KBM-7 (cell line): ENCODE results near the gene MEIOB.
A peak's percentile ranks its signal among the peaks of the same experiment; 100 is the strongest.

Source experiments
- DNase-seq: peaks from one replicate; pipeline ENCODE4 v3.0.0-alpha.2; 2015
- in situ Hi-C: fragments of 300-500 bp; cut with MboI; formaldehyde crosslinking; loops from 2 replicates; pipeline ENCODE4 v1.14.3; 2020; ENCODE audit warnings: low sequenced_read_pairs, low pct_unique_long_range_greater_than_20kb, mixed read lengths

MEIOB gene

DNA sequence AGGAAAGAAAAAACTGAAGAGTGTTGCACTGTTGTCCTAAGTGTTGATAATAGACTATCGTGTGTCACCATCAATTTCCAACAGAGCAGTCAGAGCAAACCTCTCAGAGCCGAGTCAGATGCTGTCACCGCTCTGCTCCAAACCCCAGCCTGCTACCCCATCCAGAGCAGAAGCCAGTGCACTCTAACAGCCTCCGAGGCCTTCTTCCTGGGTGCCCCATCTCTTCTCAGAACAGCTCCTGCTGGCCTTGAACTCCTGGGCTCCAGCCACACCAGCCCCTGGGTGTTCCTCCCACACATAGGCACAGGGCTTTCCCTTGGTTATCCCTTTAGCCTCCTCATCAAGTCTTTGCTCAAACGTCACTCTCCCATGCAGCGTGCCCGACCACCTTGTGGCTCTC is 21.0 kb downstream of the MEIOB start:
- no peak for DNase-seq
- in situ Hi-C loops = no loop called here

DNA sequence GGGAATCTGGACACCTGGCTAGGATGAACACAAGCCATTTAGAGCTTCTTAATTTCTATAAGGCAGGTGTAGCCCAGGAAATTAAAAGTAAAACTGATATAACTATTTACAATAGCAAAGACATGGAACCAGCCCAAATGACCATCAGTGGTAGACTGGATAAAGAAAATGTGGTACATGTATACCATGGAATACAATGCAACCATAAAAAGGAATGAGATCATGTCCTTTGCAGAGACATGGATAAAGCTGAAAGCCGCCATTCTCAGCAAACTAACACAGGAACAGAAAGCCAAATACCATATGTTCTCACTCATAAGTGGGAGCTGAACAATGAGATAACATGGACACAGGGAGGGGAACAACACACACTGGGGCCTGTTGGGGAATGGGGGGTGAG is 25.5 kb downstream of the MEIOB start:
- in situ Hi-C loops = no loop called here
- no peak for DNase-seq

- in situ Hi-C loops = no loop called here
- DNase-seq = no peak
These were observed 26.0 kb downstream of the MEIOB start for GRCh38 chr16:1845985-1846384.

- in situ Hi-C loops = no loop called here
- peak; percentile 13 for DNase-seq
These were observed 32.4 kb downstream of the MEIOB start for GRCh38 chr16:1839554-1839953.

GRCh38 chr16:1834096-1834495 is 37.9 kb downstream of the MEIOB start:
- no peak for DNase-seq
- in situ Hi-C loops = no loop called here

- no peak for DNase-seq
- in situ Hi-C loops = no loop called here
These were observed 39.0 kb downstream of the MEIOB start for GRCh38 chr16:1832838-1833454.

- in situ Hi-C loops = no loop called here
- DNase-seq = no peak
These were observed 40.5 kb downstream of the MEIOB start for GRCh38 chr16:1831186-1832075.

GRCh38 chr16:1830213-1830612 is 41.8 kb downstream of the MEIOB start:
- in situ Hi-C loops = no loop called here
- DNase-seq = no peak

DNA sequence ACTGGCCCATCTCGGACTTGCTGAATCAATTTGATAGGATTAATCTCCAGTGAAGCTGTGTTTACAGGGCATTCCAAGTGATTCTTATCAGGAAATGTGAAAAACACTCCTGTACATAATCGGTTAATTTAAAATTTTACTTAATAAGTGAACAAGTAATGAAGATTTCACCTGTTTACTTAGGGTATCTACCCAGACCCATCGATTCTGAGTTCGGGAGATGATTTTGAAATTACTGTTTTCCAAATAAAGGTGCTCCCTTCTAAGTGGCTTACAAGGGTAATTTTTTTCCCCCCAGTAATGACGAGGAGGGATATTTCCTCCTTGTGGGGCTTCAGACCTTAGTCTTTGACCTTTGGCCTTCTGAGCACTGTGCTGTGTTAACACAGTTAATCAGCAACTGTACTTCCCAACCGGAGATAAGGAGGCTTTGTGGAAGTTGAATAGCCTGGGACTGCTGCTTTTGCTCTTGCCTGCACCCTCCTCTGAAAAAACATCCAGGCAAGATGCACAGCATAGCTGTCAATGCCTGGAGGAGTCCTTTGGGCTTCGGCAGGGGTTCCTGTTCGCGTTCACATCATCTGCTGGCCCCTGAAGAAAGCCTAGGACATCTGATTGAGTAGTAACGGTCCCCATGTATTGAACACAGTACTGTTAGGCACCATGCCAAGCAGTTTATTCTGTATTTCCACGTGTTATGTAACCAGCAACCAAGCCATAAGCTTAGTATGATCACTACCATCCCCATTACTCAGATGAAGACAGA is 43.1 kb downstream of the MEIOB start:
- in situ Hi-C loops = no loop called here
- DNase-seq = no peak

GRCh38 chr16:1826691-1827573 is 45.0 kb downstream of the MEIOB start, which contains the start of the genes FAHD1 and HAGH:
Gene FAHD1, plus strand, starts transcription at chr16:1827206. Its CDS starts 33 bp downstream, at chr16:1827239.
Gene HAGH, minus strand, starts transcription at chr16:1826825. Its CDS starts 38 bp downstream, at chr16:1826787.
- in situ Hi-C loops = no loop called here

DNA sequence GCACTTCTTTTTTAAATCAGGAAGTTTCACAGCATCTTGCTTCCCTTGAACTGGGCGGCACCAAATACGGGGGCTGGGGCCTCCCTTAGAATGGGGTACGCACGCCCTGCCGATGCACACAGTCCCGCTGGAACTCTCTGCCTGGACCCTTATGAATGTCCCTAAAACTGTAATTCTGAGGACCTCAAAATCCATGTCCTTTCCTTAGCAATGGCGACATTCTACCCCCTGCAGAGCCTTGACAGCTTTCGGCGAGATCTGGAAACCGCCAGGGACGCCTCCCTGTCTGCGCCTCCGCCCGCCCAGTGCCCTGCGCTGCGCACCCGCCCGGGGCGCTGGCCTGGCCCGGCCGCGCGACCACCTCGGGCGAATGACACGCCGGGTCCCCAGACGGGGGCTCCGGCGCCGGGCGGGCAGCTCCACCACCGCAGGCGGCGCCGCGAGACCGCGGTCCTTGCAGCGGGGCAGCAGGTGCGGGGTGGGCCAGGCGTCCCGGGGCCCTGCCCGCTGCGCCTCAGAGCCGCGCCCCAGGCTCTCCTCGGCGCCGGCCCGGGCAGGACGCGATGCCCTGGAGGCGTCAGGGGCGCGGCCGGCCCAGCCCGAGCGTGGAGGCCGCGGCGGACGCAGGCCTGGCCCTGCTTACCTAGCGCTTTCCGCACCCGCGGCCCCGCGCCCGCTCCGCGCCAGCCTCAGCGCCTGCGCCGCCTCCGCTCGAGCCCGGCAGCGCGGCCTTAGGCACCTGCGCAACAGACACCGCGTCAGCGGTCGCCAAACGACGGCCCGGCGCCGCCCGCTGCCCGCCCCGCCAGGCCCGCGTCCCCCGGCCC is 45.9 kb downstream of the MEIOB start:
- DNase-seq = peak; percentile 51
- in situ Hi-C loops = no loop called here

More at GRCh38 chr16:1826691-1827573, 45.0 kb downstream of the MEIOB start, which contains the start of the genes FAHD1 and HAGH:
- DNase-seq = peak; percentile 96

DNA sequence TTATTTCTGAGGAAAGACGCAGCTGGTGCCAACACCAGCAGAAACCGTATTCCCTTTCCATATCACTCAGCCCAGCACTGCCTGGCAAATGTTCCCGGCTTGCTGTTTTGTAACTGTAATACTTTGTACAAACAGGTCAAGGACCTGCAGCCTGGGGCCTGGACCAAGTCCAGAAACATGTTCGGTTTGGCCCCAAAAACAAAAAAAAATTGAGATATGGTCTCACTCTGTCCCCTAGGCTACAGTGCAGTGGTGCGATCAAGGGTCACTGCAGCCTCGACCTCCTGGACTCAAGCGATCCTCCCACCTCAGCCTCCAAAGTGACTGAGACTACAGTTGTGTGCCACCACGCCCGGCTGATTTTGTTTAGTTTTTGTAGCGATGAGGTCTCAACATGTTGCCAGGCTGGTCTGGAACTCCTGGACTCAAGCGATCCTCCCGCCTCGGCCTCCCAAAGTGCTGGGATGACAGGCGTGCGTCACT is 46.5 kb downstream of the MEIOB start:
- DNase-seq = no peak
- in situ Hi-C loops = no loop called here

DNA sequence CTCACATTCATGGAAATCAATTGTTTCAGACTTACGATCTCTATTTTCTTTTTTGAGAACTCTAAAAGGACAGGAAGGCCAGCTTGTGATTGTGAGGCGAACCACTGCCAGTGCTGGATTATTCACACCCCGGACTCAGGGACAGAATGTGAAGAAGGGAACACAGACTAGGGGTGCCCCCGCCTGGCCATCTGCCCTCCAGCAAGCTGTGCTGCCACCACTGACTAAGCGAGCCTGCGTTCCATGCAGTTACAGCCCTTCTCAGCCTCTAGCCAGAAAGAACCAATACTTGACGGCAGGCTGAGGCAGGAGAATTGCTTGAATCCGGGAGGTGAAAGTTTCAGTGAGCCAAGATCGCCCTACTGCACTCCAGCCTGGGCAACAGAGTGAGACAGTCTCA is 48.1 kb downstream of the MEIOB start:
- peak; percentile 53 for DNase-seq

DNA sequence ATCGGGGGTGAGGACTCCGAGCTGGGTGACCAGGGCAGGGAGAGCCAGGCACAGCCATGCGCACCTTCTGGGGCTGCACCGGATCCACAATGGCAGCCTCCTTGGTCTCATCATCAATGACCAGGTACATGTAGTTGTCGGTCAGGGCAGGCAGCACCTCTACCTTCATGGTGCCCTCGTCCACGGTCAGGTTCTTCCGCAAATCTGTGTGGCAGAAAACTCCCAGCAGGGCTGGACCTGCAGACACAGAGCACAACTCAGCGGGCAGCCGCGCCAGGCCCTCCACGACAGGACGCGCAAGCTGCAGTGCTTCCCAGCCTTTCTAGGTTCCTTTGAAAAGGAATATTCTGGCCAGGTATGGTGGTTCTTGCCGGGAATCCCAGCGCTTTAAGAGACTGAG is 49.2 kb downstream of the MEIOB start:
- no peak for DNase-seq
- in situ Hi-C loops = no loop called here

More for the DNA sequence above, 48.1 kb downstream of the MEIOB start:
- in situ Hi-C loops = no loop called here

- no peak for DNase-seq
- in situ Hi-C loops = no loop called here
These were observed 49.9 kb downstream of the MEIOB start for GRCh38 chr16:1821861-1822611.

DNA sequence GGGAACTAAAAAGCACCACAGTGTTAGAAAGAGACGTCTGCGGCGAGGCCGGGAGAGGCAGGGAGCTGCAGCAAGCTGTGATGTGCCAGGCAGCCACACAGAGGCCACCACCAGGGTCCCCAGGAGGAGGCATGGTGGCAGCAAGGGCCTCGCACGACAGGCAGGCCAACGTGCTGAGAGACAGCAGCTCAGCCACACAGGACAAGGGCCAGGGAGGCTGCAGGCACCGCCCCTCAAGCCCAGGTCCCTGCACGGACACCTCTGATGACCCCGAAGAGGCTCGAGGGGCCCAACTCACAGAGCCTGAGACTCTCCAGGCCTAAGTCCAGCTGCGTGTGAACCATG is 51.0 kb downstream of the MEIOB start:
- DNase-seq = no peak
- in situ Hi-C loops = no loop called here
